Smooth muscle cell (in vitro differentiated cells): ENCODE data around the gene YLPM1. TPM values are rescaled to one million over a fixed set of nuclear protein-coding genes. Genes with fewer than 3 reads are reported as not detected.
A peak's percentile ranks its signal among the peaks of the same experiment; 100 is the strongest.

Experiments used
- DNase-seq: peaks from one replicate; lab custom pipeline; 2025; ENCODE audit not compliant: unreplicated experiment; lab: John Stamatoyannopoulos, UW
- H2AFZ ChIP-seq: fragments of 200-600 bp; sonication (generic); 2 replicates; pipeline ENCODE4 v1.6.0; 2016; ENCODE audit warnings: antibody characterized with exemption, low read depth, mild to moderate bottlenecking
- H3F3A ChIP-seq: fragments of 200-600 bp; sonication (generic); 2 replicates; pipeline ENCODE4 v1.6.0; 2017; ENCODE audit warnings: antibody characterized with exemption, low read depth
- H3K27ac ChIP-seq: fragments of 200-600 bp; sonication (generic); 2 replicates; pipeline ENCODE4 v1.5.1; 2016; ENCODE audit warnings: low read depth, mild to moderate bottlenecking
- H3K27me3 ChIP-seq: fragments of 200-600 bp; sonication (generic); 2 replicates; pipeline ENCODE4 v1.6.1; 2016; ENCODE audit warnings: low read depth, mild to moderate bottlenecking
- H3K36me3 ChIP-seq: fragments of 200-600 bp; sonication (generic); 2 replicates; pipeline ENCODE4 v1.5.1; 2016; ENCODE audit warnings: low read depth
- H3K4me1 ChIP-seq: fragments of 200-600 bp; sonication (generic); 2 replicates; pipeline ENCODE4 v1.5.1; 2016; ENCODE audit warnings: low read depth
- H3K4me2 ChIP-seq: fragments of 200-600 bp; sonication (generic); 2 replicates; pipeline ENCODE4 v1.6.0; 2016; ENCODE audit warnings: mild to moderate bottlenecking
- H3K4me3 ChIP-seq: fragments of 200-600 bp; sonication (generic); 2 replicates; pipeline ENCODE4 v1.5.1; 2016; ENCODE audit warnings: mild to moderate bottlenecking
- H3K79me2 ChIP-seq: fragments of 200-600 bp; sonication (generic); 2 replicates; pipeline ENCODE4 v1.6.0; 2016; ENCODE audit warnings: low read depth, mild to moderate bottlenecking
- H3K9ac ChIP-seq: fragments of 200-600 bp; sonication (generic); 2 replicates; pipeline ENCODE4 v1.6.0; 2016; ENCODE audit warnings: low read depth
- H3K9me3 ChIP-seq: fragments of 200-600 bp; sonication (generic); replicated peaks from 2 replicates; pipeline ENCODE4 v1.5.1; 2016; ENCODE audit warnings: low read depth
- H4K20me1 ChIP-seq: fragments of 200-600 bp; sonication (generic); 2 replicates; pipeline ENCODE4 v1.6.0; 2016; ENCODE audit warnings: low read depth
- CTCF ChIP-seq: fragments of 200-600 bp; sonication (generic); IDR thresholded peaks from 2 replicates; pipeline ENCODE4 v1.5.1; 2017; ENCODE audit warnings: borderline replicate concordance, mild to moderate bottlenecking, antibody characterized with exemption; ENCODE audit not compliant: insufficient read depth, poor library complexity, severe bottlenecking
- WGBS: methylation state at CpG from one replicate; pipeline ENCODE4 v1.1.7; 2016; ENCODE audit warnings: low lambda C conversion rate; 5-methylcytosine and 5-hydroxymethylcytosine counted together
- polyA plus RNA-seq: library from polyadenylated mRNA; unstranded; fragments of >200 nt; fragmentation: Nextera tagmentation; extraction: Ambion mirVana; gene quantifications from 2 replicates; pipeline ENCODE4 v1.2.1, GENCODE V29; 2016
- total RNA-seq: library from RNA; depleted of rRNA; stranded (reverse); fragments of >200 nt; gene quantifications from 2 replicates; pipeline ENCODE4 v1.2.3, GENCODE V29; 2014

Gene YLPM1
- total and polyA plus RNA-seq, 2 experiments from 2014 or later, result 15.5 to 29.7 TPM

- peaks cover 19% of the 10 kb centered on the region for H3F3A ChIP-seq
- peak overlapping the region; percentile 57 for H3K4me2 ChIP-seq
- H4K20me1 ChIP-seq, result no peaks in the 10 kb centered on the region
Observed at GRCh38 chr14:74846968-74847665, 84.0 kb downstream of the YLPM1 start.

GRCh38 chr14:74848768-74849167 is 85.7 kb downstream of the YLPM1 start:
- no peak overlapping the region for H3K4me2 ChIP-seq
- no peak overlapping the region for H2AFZ ChIP-seq
- H4K20me1 ChIP-seq, result no peaks in the 10 kb centered on the region
- H3K27me3 ChIP-seq, result no peaks in the 10 kb centered on the region
- no peak for DNase-seq
- no peaks in the 10 kb centered on the region for H3K36me3 ChIP-seq
- H3F3A ChIP-seq, result peaks cover 19% of the 10 kb centered on the region
- no peaks in the 10 kb centered on the region for H3K79me2 ChIP-seq
- no peak for TF ChIP-seq CTCF
- H3K9me3 ChIP-seq, result no peaks in the 10 kb centered on the region
- H3K4me3 ChIP-seq, result no peak overlapping the region
- H3K9ac ChIP-seq, result no peak overlapping the region
- peaks cover 6% of the 10 kb centered on the region for H3K4me1 ChIP-seq
- 93% methylated on average over 2 of the region's 2 CpGs for WGBS
- no peak overlapping the region for H3K27ac ChIP-seq

More at GRCh38 chr14:74846968-74847665, 84.0 kb downstream of the YLPM1 start:
- Histone ChIP-seq H3K79me2 (no peaks in the 10 kb centered on the region), H3K36me3 (no peaks in the 10 kb centered on the region), H3K4me3 (no peak overlapping the region), H3K9me3 (no peaks in the 10 kb centered on the region), H3K27ac (peak overlapping the region; percentile 62), H2AFZ (no peak overlapping the region), H3K27me3 (no peaks in the 10 kb centered on the region), H3K4me1 (peaks cover 6% of the 10 kb centered on the region), H3K9ac (no peak overlapping the region)
- DNase-seq, result no peak
- TF ChIP-seq CTCF, result no peak
- 67% methylated on average over 1 of the region's 1 CpG for WGBS

GRCh38 chr14:74852922-74853530 is 89.9 kb downstream of the YLPM1 start:
- WGBS, result 63% methylated on average over 2 of the region's 2 CpGs
- Histone ChIP-seq H3K27me3 (no peaks in the 10 kb centered on the region), H3K27ac (no peak overlapping the region), H3K4me1 (no peaks in the 10 kb centered on the region), H3K4me3 (no peak overlapping the region), H3K9ac (no peak overlapping the region), H2AFZ (no peak overlapping the region), H4K20me1 (no peaks in the 10 kb centered on the region), H3K4me2 (no peak overlapping the region), H3K9me3 (no peaks in the 10 kb centered on the region), H3K36me3 (no peaks in the 10 kb centered on the region), H3F3A (no peaks in the 10 kb centered on the region), H3K79me2 (no peaks in the 10 kb centered on the region)
- TF ChIP-seq CTCF, result no peak
- DNase-seq, result no peak
